Testis (tissue), 3 donors: ENCODE results near the gene CPM. TPM values are rescaled to one million over a fixed set of nuclear protein-coding genes. Genes with fewer than 3 reads are reported as not detected.

Source experiments
- DNase-seq: peaks from one replicate; pipeline ENCODE4 v3.0.0-alpha.2; 2019
- H3K27ac ChIP-seq, 2 donors: fragments of 200-600 bp; sonication (generic); one replicate each; pipeline ENCODE4 v1.5.1; 2019
- H3K27me3 ChIP-seq: fragments of 200-600 bp; sonication (generic); one replicate; pipeline ENCODE4 v1.5.1; 2019
- H3K36me3 ChIP-seq: fragments of 200-600 bp; sonication (generic); one replicate; pipeline ENCODE4 v1.5.1; 2017; ENCODE audit warnings: low read depth; ENCODE audit errors: missing control alignments
- H3K4me1 ChIP-seq: fragments of 200-600 bp; sonication (generic); one replicate; pipeline ENCODE4 v1.5.1; 2019
- H3K4me3 ChIP-seq, 2 donors: fragments of 200-600 bp; sonication (generic); one replicate each; pipeline ENCODE4 v1.5.1; 2017 to 2019
- H3K9me3 ChIP-seq: fragments of 200-600 bp; sonication (generic); one replicate; pipeline ENCODE4 v1.5.1; 2017
- CTCF ChIP-seq, 3 experiments: fragments of 450-650 bp in 2 of 3; fragments of 200-600 bp in 1 of 3; sonication (generic) in 1 of 3; IDR thresholded peaks; one replicate each; pipeline ENCODE4 v1.5.1; 2016 to 2019; ENCODE audit warnings: antibody characterized with exemption in 3 of 3, mild to moderate bottlenecking in 2 of 3, moderate library complexity in 1 of 3
- POLR2A ChIP-seq: fragments of 450-650 bp; IDR thresholded peaks from one replicate; pipeline ENCODE4 v1.6.1; 2017; ENCODE audit warnings: antibody characterized with exemption, mild to moderate bottlenecking, moderate library complexity
- WGBS, 2 donors: methylation state at CpG; one replicate each; pipeline ENCODE4 v1.1.5; 2018; 5-methylcytosine and 5-hydroxymethylcytosine counted together
- intact Hi-C: fragments of 100-400 bp; cut with DNase I; formaldehyde crosslinking; loops from one replicate; pipeline ENCODE4 v1.15.1; 2023; ENCODE audit warnings: low total_unique reads
- polyA plus RNA-seq: library from polyadenylated mRNA; stranded (reverse); fragments of 350-450 nt; fragmentation: Illumina TruSeq; extraction: RNeasy Lipid Tissue Mini Kit (QIAGEN cat#74804); gene quantifications from one replicate; pipeline ENCODE4 v1.2.3, GENCODE V29; 2014; ENCODE audit warnings: low read depth, low replicate concordance; ENCODE audit not compliant: insufficient read depth
- total RNA-seq, 2 donors: library from RNA; depleted of rRNA; stranded (reverse); fragments of >200 nt; gene quantifications; one replicate each; pipeline ENCODE4 v1.2.3, GENCODE V29; 2016

The CPM gene
- total and polyA plus RNA-seq, 3 donors from 2014 or later: 9.3 to 38.0 (median 22.5) TPM

GRCh38 chr12:68831272-68831671 lies 101.7 kb downstream of the CPM start:
- Histone ChIP-seq H3K4me3 (no peak overlapping the region), H3K4me1 (no peaks in the 10 kb centered on the region), H3K9me3 (no peaks in the 10 kb centered on the region), H3K27ac (no peak overlapping the region), H3K27me3 (no peaks in the 10 kb centered on the region), H3K36me3 (no peaks in the 10 kb centered on the region)
- TF ChIP-seq POLR2A (no peak), CTCF (IDR thresholded peaks at IDR 0.05) (no peak)
- intact Hi-C loops: no loop called here
- 79 to 85% methylated on average over 6 of the region's 6 CpGs for WGBS, 2 donors
- no peak for DNase-seq

- no peak overlapping the region for H3K27ac ChIP-seq
- intact Hi-C loops: no loop called here
- no peak for TF ChIP-seq POLR2A
Measured at GRCh38 chr12:68828672-68829068, 104.3 kb downstream of the CPM start.

GRCh38 chr12:68827895-68828671 lies 104.9 kb downstream of the CPM start:
- intact Hi-C loops: no loop called here
- no peaks in the 10 kb centered on the region for H3K27me3 ChIP-seq
- no peak overlapping the region for H3K4me3 ChIP-seq
- no peak overlapping the region for H3K27ac ChIP-seq
- no peak for TF ChIP-seq POLR2A
- no peak for TF ChIP-seq CTCF (IDR thresholded peaks at IDR 0.05)
- H3K4me1 ChIP-seq: no peaks in the 10 kb centered on the region
- H3K36me3 ChIP-seq: no peaks in the 10 kb centered on the region
- no peaks in the 10 kb centered on the region for H3K9me3 ChIP-seq
- 79 to 81% methylated on average over 5 of the region's 5 CpGs for WGBS, 2 donors
- DNase-seq: no peak

More at GRCh38 chr12:68828672-68829068, 104.3 kb downstream of the CPM start:
- Histone ChIP-seq H3K9me3 (no peaks in the 10 kb centered on the region), H3K4me1 (no peaks in the 10 kb centered on the region), H3K36me3 (no peaks in the 10 kb centered on the region), H3K27me3 (no peaks in the 10 kb centered on the region), H3K4me3 (no peak overlapping the region)
- no peak for DNase-seq
- 88 to 92% methylated on average over 7 of the region's 7 CpGs for WGBS, 2 donors

GRCh38 chr12:68825569-68826217 lies 107.3 kb downstream of the CPM start:
- WGBS, 2 donors: 91 to 93% methylated on average over 11 of the region's 11 CpGs
- Histone ChIP-seq H3K27ac (no peak overlapping the region), H3K4me1 (no peaks in the 10 kb centered on the region), H3K4me3 (no peak overlapping the region), H3K9me3 (no peaks in the 10 kb centered on the region), H3K36me3 (no peaks in the 10 kb centered on the region), H3K27me3 (no peaks in the 10 kb centered on the region)
- TF ChIP-seq CTCF (IDR thresholded peaks at IDR 0.05) (no peak), POLR2A (no peak)
- intact Hi-C loops: no loop called here
- DNase-seq: no peak

GRCh38 chr12:68824597-68825250 lies 108.2 kb downstream of the CPM start:
- Histone ChIP-seq H3K4me1 (no peaks in the 10 kb centered on the region), H3K9me3 (no peaks in the 10 kb centered on the region), H3K27ac (no peak overlapping the region), H3K27me3 (no peaks in the 10 kb centered on the region), H3K36me3 (no peaks in the 10 kb centered on the region), H3K4me3 (no peak overlapping the region)
- intact Hi-C loops: no loop called here
- no peak for DNase-seq
- WGBS, 2 donors: 94 to 96% methylated on average over 16 of the region's 16 CpGs
- TF ChIP-seq POLR2A (no peak), CTCF (IDR thresholded peaks at IDR 0.05) (no peak)
